ENCODE measurements around the gene WIPF2. TPM values are rescaled to one million over a fixed set of nuclear protein-coding genes. Genes with fewer than 3 reads are reported as not detected.
"Not testable (repeated sequence)": the region's sequence is repeated elsewhere in the genome, so short reads cannot be mapped to it uniquely, and the experiment has no call there.

The WIPF2 gene
- total RNA-seq, 1 experiment from 2014 or later: 8.1 TPM

DNA sequence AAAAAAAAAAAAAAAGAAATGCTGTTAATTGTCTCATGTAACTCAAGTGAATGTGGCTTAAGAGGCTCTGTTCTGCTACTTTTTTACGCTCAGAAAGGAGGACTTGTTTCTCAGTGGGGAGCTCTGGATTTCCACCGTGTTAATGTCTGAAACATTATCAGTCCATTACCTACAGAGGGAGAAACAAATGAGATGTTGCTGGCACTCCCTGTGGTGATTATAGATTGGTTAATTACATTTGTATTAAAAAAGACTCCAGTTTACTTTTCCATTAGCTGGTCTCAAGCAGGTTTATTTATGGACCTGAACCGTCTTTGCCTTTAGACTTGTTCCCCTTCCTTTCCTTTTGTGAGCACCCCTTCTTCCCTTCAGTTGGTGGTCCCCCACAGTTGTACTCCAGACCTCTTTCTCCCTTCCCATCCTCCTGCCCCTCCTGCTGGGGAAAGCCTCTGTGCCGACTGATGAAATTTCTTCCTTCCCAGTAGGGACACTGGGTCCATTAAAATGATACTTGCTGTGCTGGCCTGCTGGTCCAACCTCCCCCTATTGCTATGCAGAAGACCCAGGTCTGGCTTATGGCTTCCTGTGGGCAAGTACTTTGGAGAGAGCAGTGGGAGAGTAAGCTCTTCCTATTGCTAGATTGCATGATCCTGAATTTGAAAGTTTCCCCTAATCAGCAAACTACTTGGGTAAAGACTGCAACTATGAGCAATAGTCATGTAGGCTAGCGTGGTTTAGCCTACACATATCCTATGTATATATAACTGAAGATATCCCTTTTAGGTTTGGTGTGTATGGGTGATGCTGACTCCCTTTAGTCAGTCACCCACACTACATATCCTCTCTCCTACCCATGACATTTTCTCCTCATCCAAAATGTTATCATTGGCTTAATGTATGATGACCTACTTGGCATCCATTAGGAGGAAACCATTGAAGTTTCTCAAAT is 76.7 kb downstream of the WIPF2 start:
- no peak for DNase-seq (ENCODE audit: low spot score)

DNA sequence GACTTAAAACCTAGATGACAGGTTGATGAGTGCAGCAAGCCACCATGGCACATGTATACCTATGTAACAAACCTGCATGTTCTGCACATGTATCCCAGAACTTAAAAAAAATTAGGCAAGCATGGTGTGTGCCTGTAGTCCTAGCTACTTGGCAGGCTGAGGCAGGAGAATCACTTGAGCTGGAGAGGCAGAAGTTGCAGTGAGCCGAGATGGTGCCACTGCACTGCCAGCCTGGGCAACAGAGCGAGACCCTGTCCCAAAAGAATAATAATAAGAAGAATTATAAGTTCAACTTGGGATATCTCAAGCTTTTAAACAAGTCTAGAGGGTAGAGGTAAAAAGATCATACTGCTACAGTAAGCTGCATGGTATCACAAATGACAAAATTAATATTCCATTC is 78.4 kb downstream of the WIPF2 start:
- no peak for DNase-seq (ENCODE audit: low spot score)

DNA sequence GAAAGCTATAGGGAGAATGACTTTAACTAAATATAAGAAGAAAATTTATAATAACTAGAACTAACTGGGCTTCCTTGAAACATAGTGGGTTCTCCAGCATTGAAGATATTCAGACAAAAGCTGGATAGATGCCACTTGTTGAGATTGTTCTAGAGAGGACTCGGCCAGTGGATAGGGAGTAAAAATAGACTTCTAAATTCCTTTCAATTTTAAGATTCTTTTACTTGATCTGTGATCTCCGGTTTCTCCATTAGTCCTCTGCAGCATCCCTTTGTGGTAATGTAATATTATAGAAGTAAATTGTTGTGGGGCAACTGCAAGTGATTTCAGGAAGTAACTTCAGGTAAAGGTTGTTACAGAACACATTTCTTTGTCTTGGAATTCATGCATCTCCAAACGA is 79.6 kb downstream of the WIPF2 start:
- no peak for DNase-seq (ENCODE audit: low spot score)

DNA sequence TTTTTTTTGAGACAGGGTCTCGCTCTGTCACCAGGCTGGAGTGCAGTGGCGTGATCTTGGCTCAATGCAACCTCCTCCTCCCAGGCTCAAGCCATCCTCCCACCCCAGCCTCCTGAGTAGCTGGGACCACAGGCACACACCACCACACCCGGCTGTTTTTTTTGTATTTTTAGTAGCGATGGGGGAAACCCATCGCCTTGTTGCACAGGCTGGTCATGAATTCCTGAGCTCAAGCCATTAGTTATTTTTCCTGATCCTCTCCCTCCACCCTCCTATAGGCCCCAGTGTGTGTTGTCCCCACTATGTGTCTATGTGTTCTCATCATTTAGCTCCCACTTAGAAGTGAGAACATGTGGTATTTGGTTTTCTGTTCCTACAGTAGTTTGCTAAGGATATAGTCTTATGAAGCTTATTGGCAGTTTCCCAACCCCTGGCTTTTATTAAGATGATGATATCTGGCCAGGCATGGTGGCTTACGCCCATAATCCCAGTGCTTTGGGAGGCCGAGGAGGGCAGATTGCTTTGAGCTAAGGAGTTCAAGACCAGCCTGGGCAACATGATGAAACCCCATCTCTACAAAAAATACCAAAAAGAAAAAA is 80.2 kb downstream of the WIPF2 start:
- not testable (repeated sequence) for DNase-seq (ENCODE audit: low spot score)

DNA sequence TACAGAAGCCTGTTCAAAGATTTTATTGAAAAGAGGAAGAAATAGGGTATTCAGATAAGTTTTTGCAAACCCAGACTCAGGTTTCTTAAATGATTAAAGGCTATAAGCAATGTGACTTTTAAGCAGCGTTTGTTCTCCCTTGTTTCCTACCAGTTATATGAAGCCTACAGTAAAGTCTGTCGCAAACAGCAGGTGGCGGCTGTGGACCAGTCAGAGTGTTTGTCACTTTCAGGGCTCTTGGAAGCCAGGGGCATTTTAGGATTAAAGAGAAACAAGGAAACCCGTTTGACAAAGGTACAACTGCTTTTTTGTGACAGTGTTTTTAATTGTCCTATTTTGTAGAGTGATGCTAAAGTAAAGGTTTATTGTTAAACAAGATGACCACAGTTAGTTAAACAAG is 82.2 kb downstream of the WIPF2 start:
- peak; percentile 57 for DNase-seq (ENCODE audit: low spot score)

DNA sequence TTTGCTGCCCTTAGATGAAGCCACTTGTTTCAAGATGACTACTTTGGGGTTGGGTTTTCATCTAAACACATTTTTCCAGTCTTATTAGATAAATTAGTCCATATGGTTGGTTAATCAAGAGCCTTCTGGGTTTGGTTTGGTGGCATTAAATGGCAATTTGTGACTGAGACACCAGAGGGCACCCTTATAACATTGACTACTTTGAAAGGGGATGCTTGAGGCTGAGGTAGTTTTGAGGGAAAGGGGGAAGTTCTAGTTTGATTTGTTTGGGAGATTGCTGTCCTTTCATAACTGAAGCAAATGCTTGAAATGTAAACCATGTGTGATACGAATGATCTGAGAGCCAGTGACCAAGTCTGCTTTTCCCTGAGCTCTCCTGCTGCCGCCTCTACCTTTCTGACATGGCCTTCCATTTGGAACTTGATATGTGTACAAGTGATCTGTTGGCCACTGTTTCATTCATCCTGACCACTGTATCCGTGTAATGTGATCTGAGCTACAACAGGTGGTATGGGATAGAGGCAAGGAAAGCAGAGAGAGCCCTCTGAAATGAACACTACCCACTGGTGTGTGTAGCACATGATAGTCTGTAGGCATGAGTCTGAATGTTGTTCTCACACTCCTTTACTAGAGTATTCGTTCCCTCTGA is 84.0 kb downstream of the WIPF2 start:
- DNase-seq (ENCODE audit: low spot score): peak; percentile 85

DNA sequence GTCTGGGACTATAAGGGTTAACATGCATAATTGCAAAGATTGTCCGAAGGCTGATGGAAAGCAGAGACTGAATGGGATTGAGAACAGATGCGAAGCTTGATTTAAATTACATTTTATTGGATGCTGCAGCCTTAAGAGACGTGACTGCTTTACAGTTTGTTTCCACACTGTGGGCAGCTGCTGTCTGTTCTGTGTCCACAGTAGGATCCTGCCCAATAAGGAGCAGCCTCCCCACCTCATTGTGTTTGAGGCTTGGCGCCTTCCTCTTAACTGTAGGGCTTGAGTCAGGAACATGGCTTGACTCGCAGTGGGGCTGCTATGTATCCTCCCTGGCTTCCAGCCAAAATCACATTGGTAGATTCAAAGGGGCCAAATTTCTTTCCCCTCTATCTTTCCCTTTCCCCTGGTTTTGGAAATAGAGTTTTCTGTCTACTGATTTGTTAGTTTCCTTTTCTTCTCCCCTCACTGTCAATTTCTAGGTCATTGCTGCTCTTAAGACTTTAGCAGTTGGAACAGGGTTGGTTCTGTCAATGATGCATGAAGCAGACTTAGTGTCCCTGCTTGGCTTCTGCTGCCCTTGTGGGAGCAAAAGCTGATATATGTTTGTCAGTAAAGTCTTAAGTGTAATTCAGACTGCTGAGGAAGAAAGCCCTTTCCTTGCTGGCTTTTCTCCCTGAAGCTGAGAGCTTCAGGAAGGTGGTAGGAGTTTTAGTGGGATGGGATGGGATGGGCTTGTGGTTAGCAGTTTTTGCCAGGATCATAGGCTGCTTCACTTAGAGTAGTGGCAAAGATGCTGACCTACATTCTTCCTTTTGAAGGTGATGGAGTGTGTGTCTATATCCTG is 84.8 kb downstream of the WIPF2 start:
- no peak for DNase-seq (ENCODE audit: low spot score)

DNA sequence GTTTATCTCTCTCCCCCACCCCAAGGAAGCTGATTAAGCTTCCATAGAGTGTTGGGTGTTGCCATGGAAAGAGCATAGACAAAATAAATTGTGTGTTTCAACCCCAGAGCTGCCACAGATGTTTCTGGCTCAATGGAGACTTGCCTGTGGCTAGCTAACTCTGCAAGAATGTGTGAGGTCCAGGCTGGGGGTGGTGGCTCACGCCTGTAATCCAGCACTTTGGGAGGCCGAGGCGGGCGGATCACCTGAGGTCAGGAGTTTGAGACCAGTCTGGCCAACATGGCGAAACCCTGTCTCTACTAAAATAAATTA is 85.4 kb downstream of the WIPF2 start:
- DNase-seq (ENCODE audit: low spot score): not testable (repeated sequence)

DNA sequence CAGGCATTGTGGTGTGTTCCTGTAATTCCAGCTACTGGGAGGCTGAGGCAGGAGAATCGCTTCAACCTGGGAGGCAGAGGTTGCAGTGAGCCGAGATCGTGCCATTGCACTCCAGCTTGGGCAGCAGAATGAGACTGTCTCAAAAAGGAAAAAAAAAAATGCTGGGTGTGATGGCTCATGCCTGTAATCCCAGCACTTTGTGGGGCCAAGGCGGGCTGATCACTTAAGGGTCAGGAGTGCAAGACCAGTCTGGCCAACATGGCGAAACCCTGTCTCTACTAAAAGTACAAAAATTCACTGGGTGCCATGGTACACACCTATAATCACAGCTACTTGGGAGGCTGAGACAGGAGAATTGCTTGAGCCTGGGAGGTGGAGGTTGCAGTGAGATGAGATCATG is 85.8 kb downstream of the WIPF2 start:
- DNase-seq (ENCODE audit: low spot score): not testable (repeated sequence)

DNA sequence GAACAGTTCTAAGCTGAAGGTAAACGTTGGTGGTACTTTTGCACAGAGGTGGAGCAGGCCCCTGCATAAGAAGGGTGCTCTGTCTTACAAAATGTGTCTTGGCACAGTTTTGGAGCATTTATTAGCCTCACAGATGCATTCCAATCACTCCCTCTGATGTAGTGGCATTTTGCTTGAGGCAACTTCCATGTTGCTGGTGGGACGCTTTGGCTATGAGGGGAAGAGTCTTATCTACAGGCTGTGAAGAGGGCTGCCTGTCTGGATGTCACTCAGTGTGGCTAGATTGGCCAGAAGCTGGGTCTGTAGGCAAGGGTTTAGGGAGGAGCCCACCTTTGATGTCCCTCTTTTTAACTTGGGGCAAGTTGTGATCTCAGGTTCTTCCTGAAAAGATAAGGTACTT is 87.3 kb downstream of the WIPF2 start:
- DNase-seq (ENCODE audit: low spot score): no peak

DNA sequence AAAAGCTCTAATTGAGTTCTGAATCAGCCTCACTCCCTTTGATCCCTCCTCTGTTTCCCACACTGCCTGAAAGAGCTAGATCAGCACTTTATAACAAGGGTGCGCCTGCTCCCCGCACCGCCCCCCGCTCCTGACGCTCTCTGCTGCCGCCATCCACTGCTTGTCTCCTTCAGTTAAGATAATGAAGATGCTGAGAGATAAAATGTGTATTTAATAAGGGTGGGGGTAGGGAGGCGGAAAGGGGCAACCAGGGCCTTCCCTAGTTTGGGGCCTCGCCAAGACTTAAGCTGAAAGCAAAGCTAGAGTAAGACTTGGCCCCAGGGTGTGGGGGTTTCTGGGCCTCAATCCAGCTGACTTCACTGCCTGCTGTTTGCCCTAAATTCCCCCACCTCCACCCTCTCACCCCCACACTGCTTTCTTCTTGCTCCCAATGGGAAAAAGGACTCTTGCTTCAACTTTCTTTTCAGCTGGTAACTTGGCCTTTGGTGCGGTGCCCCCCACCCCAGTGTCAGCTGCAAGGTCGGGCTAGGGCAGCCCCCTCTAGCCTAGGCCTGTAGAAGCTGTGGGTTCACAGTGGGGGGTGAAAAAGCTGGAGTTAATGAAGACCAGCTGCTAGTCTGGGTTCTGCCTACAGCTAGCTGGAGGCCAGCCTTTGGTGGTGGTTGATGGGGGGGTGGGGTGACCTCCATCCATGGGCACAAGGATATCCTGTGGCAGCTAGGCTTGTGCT is 88.1 kb downstream of the WIPF2 start:
- no peak for DNase-seq (ENCODE audit: low spot score)

DNA sequence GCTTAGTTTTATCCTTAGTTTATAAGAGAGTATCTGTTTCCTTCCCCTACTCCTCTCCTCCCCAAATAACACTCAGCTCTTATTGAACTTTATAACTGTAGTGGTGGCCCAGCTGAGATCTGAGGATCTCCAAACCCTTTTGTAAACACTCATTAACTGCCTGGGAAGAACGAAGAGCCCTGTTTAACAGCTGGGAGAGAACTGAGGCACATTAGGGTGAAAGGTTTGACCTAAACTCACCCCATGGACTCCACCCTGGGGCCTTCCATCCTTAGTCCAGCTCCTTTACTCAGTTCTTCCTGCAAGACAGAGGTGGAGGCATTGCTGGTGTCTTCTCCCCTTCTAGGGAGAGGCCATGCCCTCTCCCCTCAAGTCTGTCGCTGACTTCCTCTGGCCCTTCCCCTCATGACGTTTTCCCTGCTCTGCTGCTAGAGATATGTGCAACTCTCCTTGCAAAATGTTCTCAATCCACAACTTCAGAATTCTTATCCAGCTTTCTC is 88.7 kb downstream of the WIPF2 start:
- no peak for DNase-seq (ENCODE audit: low spot score)

DNA sequence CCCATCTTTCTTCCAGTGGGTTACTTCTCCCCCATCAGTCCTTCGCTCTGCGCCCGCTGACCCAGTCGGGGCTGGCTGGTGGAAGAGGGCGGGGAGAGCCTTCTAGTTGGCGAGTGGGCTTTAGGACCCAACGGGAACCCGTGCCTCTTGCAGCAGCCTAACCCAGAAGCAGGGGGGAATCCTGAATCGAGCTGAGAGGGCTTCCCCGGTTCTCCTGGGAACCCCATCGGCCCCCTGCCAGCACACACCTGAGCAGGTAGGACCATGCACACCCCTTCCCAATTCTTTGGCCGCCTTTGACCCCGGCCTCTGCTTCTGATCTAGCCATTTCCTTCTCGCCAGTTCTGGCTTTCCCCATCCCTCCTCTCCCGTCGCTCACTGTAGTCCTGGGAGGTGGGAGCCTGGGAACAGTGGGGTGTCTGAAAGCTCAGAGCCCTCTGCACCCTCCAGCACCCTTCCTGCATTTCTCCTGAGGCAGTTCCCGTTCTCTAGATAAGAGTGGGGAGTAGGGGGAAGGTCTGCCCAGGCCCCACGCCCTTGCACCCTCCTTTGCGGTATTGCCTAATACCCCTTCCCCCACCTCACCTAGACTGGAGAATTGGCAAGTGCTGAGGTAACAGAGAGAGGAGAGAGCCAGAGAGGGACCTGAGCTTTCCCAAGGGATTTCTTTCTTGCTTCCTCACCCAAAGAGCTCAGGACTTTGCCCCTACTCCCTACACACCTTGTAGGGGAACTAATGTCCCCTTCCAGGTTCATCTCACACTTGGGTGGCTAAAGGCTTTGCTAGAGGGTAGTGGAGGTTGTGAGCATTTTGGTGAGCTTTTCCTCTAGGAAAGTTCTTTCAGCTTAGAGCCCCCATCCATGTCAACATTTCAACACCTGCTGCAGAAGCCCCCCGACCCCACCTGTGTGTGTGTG is 90.2 kb downstream of the WIPF2 start, which contains the start of gene RARA:
Gene RARA, plus strand, starts transcription at position 150 of the 918 bp plus-strand sequence. CDS start 22,039 bp downstream, outside the sequence.
- peak; percentile 58 for DNase-seq (ENCODE audit: low spot score)

DNA sequence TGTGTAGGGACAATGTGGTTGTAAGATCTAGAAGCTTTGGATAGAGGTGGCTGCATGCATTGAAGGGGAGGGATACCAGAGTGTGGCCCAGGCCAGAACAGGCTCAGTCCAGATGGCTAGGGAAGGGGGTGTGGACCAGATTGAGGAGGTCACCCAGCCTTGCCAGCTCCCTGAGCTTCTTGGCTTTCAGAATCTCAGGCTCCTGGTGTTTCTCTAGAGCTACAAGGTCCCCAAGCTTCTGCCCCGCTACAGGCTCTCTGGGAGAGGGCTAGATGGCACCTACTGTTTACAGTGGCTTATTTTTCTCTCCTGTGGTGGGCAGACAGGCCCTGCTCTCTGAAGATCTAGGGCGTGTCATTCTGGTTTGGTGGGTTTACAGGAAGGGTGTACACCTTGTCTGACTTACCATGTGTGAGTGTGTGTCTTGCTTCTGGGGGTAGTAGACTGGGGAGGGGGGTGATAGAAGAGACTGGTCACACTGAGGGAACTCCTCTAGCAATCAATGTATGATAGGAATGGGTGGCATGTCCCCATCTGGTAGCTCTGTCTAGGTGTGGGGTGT is 90.9 kb downstream of the WIPF2 start:
- no peak for DNase-seq (ENCODE audit: low spot score)

DNA sequence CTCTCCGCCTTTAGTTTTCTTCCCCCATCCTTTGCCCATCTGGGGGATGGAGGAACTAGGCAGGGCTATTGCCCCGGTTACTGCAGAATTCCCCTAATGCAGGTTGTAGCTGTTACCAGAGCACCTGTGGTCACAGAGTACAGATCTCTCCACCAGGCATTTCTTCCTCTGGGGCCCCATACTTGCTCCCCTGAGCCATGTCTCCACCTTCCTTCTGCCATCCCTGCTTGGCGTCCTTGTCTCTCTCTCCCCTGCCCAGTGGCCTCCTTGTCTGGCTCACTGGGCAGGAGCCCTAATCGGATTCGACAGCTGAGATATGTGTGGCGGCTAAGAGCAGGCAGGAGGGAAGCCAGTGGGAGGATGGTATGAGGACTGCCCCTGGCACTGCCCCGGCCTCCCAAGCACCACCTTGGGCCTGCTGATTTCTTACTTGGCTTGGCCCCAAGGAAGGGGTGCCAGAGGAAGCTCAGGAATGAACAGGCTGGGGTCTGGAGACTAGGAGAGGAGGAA is 91.8 kb downstream of the WIPF2 start:
- no peak for DNase-seq (ENCODE audit: low spot score)

DNA sequence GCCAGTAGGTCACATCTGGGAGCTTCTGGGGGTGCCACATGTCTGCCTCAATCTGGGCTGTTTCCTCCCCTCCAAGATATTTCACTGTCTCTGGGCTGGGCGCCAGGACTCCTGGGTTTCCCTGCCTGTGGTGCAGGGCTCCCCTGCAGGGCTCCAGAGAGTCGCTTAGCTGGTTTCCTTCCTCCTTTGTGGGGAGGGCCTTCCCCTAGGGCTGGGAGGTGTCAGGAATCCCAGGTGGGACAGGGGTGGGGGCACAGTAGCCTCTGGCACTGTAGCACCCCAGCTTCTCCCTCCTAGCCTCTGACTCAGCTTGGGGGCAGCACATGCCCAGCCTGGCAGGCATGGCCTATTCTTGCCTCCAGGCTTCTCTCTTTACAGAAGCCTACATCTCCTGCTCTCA is 92.5 kb downstream of the WIPF2 start:
- DNase-seq (ENCODE audit: low spot score): peak; percentile 71

DNA sequence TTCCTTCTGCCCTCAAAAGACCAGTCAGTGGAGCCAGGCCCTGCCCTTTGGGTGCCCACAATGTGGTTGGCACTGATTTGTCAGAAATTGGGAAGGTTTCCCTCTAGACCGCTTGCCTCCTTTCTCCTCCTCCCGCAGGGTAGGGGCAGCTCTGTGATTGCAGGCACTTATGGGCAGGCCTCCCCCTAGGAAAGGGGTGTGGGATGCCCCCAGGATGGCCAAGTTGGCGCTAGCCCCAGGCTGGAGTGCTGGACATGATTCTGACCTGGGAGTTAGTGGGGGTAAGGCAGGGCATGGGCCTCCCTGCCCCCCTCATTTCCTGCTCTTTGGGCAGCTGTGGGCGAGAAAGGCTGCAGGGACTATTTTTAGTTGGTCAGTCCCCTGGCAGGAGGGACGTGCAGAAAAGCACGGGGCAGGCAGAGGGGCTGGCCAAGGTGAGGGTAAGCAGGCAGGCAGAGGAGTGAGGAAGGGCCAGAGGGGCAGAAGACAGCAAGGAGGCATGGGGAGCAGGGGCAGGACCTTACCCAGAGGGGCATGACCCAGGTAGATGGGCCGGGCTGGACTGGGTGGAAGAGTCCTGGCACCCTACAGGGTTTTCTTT is 93.1 kb downstream of the WIPF2 start:
- no peak for DNase-seq (ENCODE audit: low spot score)

DNA sequence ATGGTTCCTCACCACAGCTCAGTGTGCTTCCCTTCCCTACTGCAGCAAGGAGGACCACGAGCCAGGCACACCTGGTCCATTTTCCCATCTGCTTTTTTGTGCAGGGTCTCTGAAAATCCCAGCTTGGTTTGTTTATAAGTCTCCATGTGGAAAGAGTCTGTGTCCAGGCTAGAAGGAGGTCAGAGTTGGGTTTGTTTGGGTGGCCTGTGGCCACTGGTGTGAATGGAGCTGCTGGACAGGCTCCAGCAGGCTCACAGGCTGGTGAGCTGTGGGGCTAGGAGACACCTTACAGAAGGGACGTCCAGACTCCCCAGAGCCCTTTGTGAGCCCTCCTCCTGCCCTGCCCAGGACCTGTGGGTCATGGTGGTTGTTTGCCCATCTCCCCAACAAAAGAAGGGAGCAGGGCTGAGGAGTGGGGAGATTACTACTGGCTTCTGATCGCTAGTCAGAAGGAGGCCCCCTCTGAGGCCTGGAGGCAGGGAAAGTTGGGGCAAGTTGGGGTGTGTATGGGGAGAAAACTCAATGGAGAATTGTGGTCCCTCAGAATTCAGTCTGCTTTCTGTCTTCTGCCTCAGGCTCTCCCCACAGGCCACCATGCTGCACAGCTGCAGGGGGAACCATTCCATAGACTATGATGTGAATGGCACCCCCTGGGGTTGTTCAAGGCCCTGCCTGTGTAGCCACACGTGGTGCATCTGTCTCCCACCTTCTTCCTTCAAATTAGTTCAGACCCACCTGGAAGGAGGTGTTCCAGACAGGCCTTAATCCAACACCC is 94.0 kb downstream of the WIPF2 start:
- DNase-seq (ENCODE audit: low spot score): no peak
